H1 (cell line): ENCODE data around the gene NEDD4L. TPM values are rescaled to one million over a fixed set of nuclear protein-coding genes. Genes with fewer than 3 reads are reported as not detected.
A peak's percentile ranks its signal among the peaks of the same experiment; 100 is the strongest.

Source experiments
- CTCF ChIA-PET: fragments of 300-600 bp; sonication (Branson Sonifier 250); formaldehyde crosslinking; loops from one replicate; lab custom pipeline; 2021; ENCODE audit not compliant: partially characterized antibody; lab: Charles Lee
- POLR2A ChIA-PET: fragments of 300-600 bp; sonication (Branson Sonifier 250); formaldehyde crosslinking; loops from one replicate; lab custom pipeline; 2021; ENCODE audit warnings: inconsistent platforms; ENCODE audit not compliant: partially characterized antibody; lab: Charles Lee
- DNase-seq, 2 experiments: peaks; one replicate each; pipeline versions ENCODE4 v3.0.0 to v3.0.0-alpha.2; 2010 to 2022; ENCODE audit warnings: low spot score in 2 of 2, low read depth in 1 of 2, mixed read lengths in 1 of 2
- FAIRE-seq: peaks from 2 replicates; lab custom pipeline; 2011; peaks lifted over from hg19 to GRCh38; lab: Jason Lieb, UNC
- H2AFZ ChIP-seq: 2 replicates; pipeline ENCODE4 v1.8.1; 2012; ENCODE audit warnings: low read length, inconsistent platforms
- H2AK5ac ChIP-seq: 2 replicates; pipeline ENCODE4 v1.6.1; 2013; ENCODE audit warnings: low read depth, low read length
- H2BK120ac ChIP-seq: replicated peaks from 2 replicates; pipeline ENCODE3; 2013; ENCODE audit warnings: low read depth, low read length, inconsistent platforms
- H2BK12ac ChIP-seq: 2 replicates; pipeline ENCODE4 v1.6.1; 2013; ENCODE audit warnings: low read depth, low read length
- H2BK15ac ChIP-seq: 2 replicates; pipeline ENCODE4 v1.6.1; 2013; ENCODE audit warnings: low read length
- H2BK20ac ChIP-seq: 2 replicates; pipeline ENCODE4 v1.6.1; 2013; ENCODE audit warnings: low read length
- H2BK5ac ChIP-seq: 2 replicates; pipeline ENCODE4 v1.6.1; 2013; ENCODE audit warnings: low read depth, low read length
- H3K14ac ChIP-seq: 2 replicates; pipeline ENCODE4 v1.6.1; 2013; ENCODE audit warnings: inconsistent platforms; ENCODE audit not compliant: insufficient read length
- H3K18ac ChIP-seq: 2 replicates; pipeline ENCODE4 v1.6.1; 2013; ENCODE audit warnings: low read length; ENCODE audit errors: extremely low read depth
- H3K23ac ChIP-seq: 2 replicates; pipeline ENCODE4 v1.6.1; 2013; ENCODE audit warnings: inconsistent platforms; ENCODE audit not compliant: insufficient read length
- H3K23me2 ChIP-seq: 2 replicates; pipeline ENCODE4 v1.6.1; 2013; ENCODE audit warnings: low read depth, low read length
- H3K27ac ChIP-seq: 2 replicates; pipeline ENCODE4 v1.6.1; 2011; ENCODE audit warnings: low read depth, low read length, inconsistent platforms
- H3K27me3 ChIP-seq, 4 experiments: replicated peaks in 1 of 4; 1 replicate in 1 of 4; 2 replicates in 3 of 4; pipeline versions ENCODE4 v1.6.1 to v1.8.1; 2011 to 2013; ENCODE audit warnings: low read length in 3 of 4, mild to moderate bottlenecking in 3 of 4, inconsistent platforms in 2 of 4, mixed read lengths in 2 of 4, moderate library complexity in 1 of 4; ENCODE audit not compliant: control insufficient read depth in 3 of 4, insufficient read depth in 3 of 4; ENCODE audit errors: extremely low read depth in 1 of 4
- H3K36me3 ChIP-seq, 4 experiments: 2 replicates each; pipeline versions ENCODE4 v1.6.1 to v1.8.1; 2011 to 2013; ENCODE audit warnings: mild to moderate bottlenecking in 4 of 4, low read length in 3 of 4, moderate library complexity in 2 of 4, control low read depth in 1 of 4, inconsistent platforms in 1 of 4; ENCODE audit not compliant: insufficient read depth in 4 of 4, control insufficient read depth in 2 of 4
- H3K4ac ChIP-seq: replicated peaks from 2 replicates; pipeline ENCODE3; 2013; ENCODE audit warnings: low read length, low read depth, mixed read lengths, inconsistent platforms; ENCODE audit not compliant: insufficient read length
- H3K4me1 ChIP-seq, 4 experiments: replicated peaks in 1 of 4; 1 replicate in 1 of 4; 2 replicates in 3 of 4; pipeline versions ENCODE4 v1.6.1 to v1.8.1; 2011 to 2013; ENCODE audit warnings: low read length in 3 of 4, inconsistent platforms in 2 of 4, mixed read lengths in 1 of 4; ENCODE audit not compliant: insufficient read depth in 4 of 4, control insufficient read depth in 3 of 4
- H3K4me2 ChIP-seq, 2 experiments: 2 replicates each; pipeline versions ENCODE4 v1.6.1 to v1.8.1; 2011 to 2013; ENCODE audit warnings: low read depth in 2 of 2, low read length in 2 of 2, control low read depth in 1 of 2, inconsistent platforms in 1 of 2, mild to moderate bottlenecking in 1 of 2; ENCODE audit not compliant: insufficient read depth in 1 of 2
- H3K4me3 ChIP-seq, 4 experiments: fragments of 200-600, 300-600 bp in 1 of 4; sonication (generic), shearing (Covaris generic), sonication (Bioruptor Twin) in 1 of 4; 2 replicates each; pipeline versions ENCODE4 v1.5.1 to v1.8.1; 2011 to 2016; ENCODE audit warnings: low read length in 4 of 4, low read depth in 3 of 4, control low read depth in 2 of 4, inconsistent platforms in 2 of 4, mild to moderate bottlenecking in 2 of 4, mixed read lengths in 1 of 4, moderate library complexity in 1 of 4; ENCODE audit not compliant: insufficient read depth in 2 of 4; ENCODE audit errors: extremely low read depth in 1 of 4
- H3K56ac ChIP-seq: replicated peaks from 2 replicates; pipeline ENCODE3; 2013; ENCODE audit warnings: low read depth, mild to moderate bottlenecking, mixed read lengths, low read length, inconsistent platforms; ENCODE audit not compliant: insufficient read length
- H3K79me1 ChIP-seq: 2 replicates; pipeline ENCODE4 v1.6.1; 2013; ENCODE audit warnings: low read depth, low read length, control low read depth
- H3K79me2 ChIP-seq, 2 experiments: 2 replicates each; pipeline versions ENCODE4 v1.6.1 to v1.8.1; 2012 to 2013; ENCODE audit warnings: low read length in 2 of 2, mild to moderate bottlenecking in 2 of 2, inconsistent platforms in 1 of 2; ENCODE audit not compliant: insufficient read depth in 2 of 2, control insufficient read depth in 1 of 2
- H3K9ac ChIP-seq, 4 experiments: replicated peaks in 1 of 4; 1 replicate in 1 of 4; 2 replicates in 3 of 4; pipeline versions ENCODE4 v1.6.1 to v1.8.1; 2011 to 2013; ENCODE audit warnings: low read depth in 3 of 4, low read length in 3 of 4, control low read depth in 2 of 4, mild to moderate bottlenecking in 2 of 4, moderate library complexity in 2 of 4, inconsistent platforms in 1 of 4; ENCODE audit errors: extremely low read depth in 1 of 4
- H3K9me3 ChIP-seq, 2 experiments: 2 replicates each; pipeline versions ENCODE4 v1.6.1 to v1.8.1; 2012 to 2013; ENCODE audit warnings: mild to moderate bottlenecking in 2 of 2, moderate library complexity in 2 of 2, control low read depth in 1 of 2, inconsistent platforms in 1 of 2, low read depth in 1 of 2, low read length in 1 of 2, mixed read lengths in 1 of 2; ENCODE audit not compliant: insufficient read depth in 2 of 2
- H4K20me1 ChIP-seq, 2 experiments: replicated peaks in 1 of 2; 2 replicates each; pipeline versions ENCODE3 to v1.8.1; 2011 to 2013; ENCODE audit warnings: inconsistent platforms in 2 of 2, low read length in 2 of 2, mild to moderate bottlenecking in 1 of 2; ENCODE audit not compliant: insufficient read depth in 2 of 2, control insufficient read depth in 1 of 2
- H4K5ac ChIP-seq: 2 replicates; pipeline ENCODE4 v1.6.1; 2013; ENCODE audit warnings: low read length, low read depth, mixed read lengths, inconsistent platforms; ENCODE audit not compliant: insufficient read length
- H4K8ac ChIP-seq: 2 replicates; pipeline ENCODE4 v1.8.0; 2013; ENCODE audit warnings: mild to moderate bottlenecking, moderate library complexity, low read length, inconsistent platforms; ENCODE audit not compliant: insufficient read depth; ENCODE audit errors: extremely low read depth
- H4K91ac ChIP-seq: replicated peaks from 2 replicates; pipeline ENCODE3; 2013; ENCODE audit warnings: low read length, mixed read lengths, inconsistent platforms; ENCODE audit not compliant: insufficient read length
- JUND ChIP-seq: IDR thresholded peaks from 2 replicates; pipeline ENCODE4 v1.6.1; 2011; ENCODE audit warnings: mild to moderate bottlenecking, improper control_type of control experiment, low read length
- RAD21 ChIP-seq, 2 experiments: IDR thresholded peaks in 1 of 2; conservative IDR thresholded peaks in 1 of 2; 2 replicates each; pipeline ENCODE4 v1.6.1; 2011; ENCODE audit warnings: low read depth in 2 of 2, low read length in 2 of 2, improper control_type of control experiment in 1 of 2, inconsistent platforms in 1 of 2, mild to moderate bottlenecking in 1 of 2, moderate library complexity in 1 of 2
- SAP30 ChIP-seq: fragments of 300-600 bp; sonication (generic); IDR thresholded peaks from 2 replicates; pipeline ENCODE4 v1.7.1; 2012; ENCODE audit warnings: low read length, moderate library complexity, mild to moderate bottlenecking, inconsistent platforms; ENCODE audit not compliant: insufficient read depth, insufficient replicate concordance
- WGBS, 2 experiments: shearing (Covaris generic) in 1 of 2; methylation state at CpG; one replicate each; pipeline versions ENCODE4 v1.1.6 to v1.1.7; 2013 to 2015; ENCODE audit warnings: low lambda C conversion rate in 2 of 2, mixed read lengths in 2 of 2, inconsistent platforms in 1 of 2, low coverage in 1 of 2, missing lambda C conversion rate in 1 of 2; ENCODE audit not compliant: insufficient replicate concordance in 2 of 2, insufficient coverage in 1 of 2, insufficient read length in 1 of 2; ENCODE audit errors: extremely low coverage in 1 of 2, missing lambda C conversion rate in 1 of 2; 5-methylcytosine and 5-hydroxymethylcytosine counted together
- polyA plus RNA-seq, 7 experiments: library from polyadenylated mRNA; depleted of rRNA in 3 of 7; stranded (reverse) in 5 of 7; unstranded in 2 of 7; fragments of >200 nt in 5 of 7; fragments of 200-250 nt in 2 of 7; gene quantifications; 1 replicate in 5 of 7; 2 replicates in 1 of 7; 4 replicates in 1 of 7; pipeline versions ENCODE4 v1.2.1 to v1.2.3, GENCODE V29; 2011 to 2013; ENCODE audit warnings: missing spikeins in 2 of 7, mixed read lengths in 2 of 7
- total RNA-seq: library from RNA; stranded (reverse); fragmentation: NEBNext Ultra II Directional; extraction: Animal tissue kit (Norgen Biotek cat#: 25700); gene quantifications from 2 replicates; pipeline ENCODE4 v1.2.1, GENCODE V29; 2021
- TF ChIP-seq, protein P1 (sequence below), 3 experiments: IDR thresholded peaks; 1 replicate in 2 of 3; 2 replicates in 1 of 3; pipeline versions ENCODE4 v1.5.1 to v1.6.1; 2011; ENCODE audit warnings: low read length in 3 of 3, mild to moderate bottlenecking in 3 of 3, inconsistent platforms in 2 of 3, low read depth in 1 of 3, moderate library complexity in 1 of 3; ENCODE audit not compliant: insufficient read depth in 1 of 3; ENCODE audit errors: control extremely low read depth in 1 of 3

NEDD4L gene
- total and polyA plus RNA-seq, 2 of the 8 experiments (the other 6 are each of a cell fraction or from before 2014, with no cell fraction given) = 37.3 to 69.8 TPM

DNA sequence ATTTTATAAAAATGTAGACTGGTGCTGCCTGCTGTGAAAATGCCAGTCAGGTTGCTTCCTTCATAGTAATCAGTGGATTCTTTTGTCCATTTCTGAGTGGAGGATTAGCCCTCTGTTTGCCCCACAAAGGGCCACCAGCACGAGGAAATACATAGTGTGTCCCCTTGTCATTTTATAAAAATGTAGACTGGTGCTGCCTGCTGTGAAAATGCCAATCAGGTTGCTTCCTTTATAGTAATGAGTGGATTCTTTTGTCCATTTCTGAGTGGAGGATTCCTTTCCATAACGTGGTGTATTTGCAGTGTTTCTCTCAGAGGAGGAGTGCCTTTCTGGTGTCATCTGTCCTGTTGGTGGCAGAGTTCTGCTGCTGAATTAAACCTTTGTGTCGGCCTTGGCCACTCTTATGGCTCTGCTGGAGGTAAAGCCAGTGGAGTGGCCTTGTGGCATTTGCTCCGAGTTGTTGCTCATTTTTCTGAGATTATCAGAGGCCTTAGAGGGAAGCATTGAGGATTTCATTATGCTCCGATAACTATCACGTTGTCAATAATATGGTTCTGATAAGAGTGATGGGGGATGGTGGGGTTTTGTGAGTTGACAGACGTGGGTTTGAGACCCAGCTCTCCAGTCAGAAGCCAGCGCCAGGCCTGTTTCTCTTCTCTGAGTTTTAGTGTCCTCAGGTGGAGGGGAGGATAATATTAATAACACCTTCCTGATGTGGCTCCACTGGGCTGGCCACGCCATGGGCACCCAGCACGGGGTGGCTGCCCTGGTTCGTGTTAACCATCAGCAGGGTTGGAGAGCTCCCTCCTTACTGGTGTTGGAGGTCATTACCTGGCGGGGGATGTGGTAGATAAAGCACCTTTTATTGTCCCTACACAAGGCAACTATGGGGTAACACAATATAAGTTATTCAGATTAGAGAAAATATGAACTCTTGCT is 96.6 kb downstream of the NEDD4L start:
- H4K20me1 ChIP-seq = peaks cover 0 to 5% of the 10 kb centered on the region in 2 experiments
- POLR2A ChIA-PET = interaction anchor here (0.6 kb wide), 1 partner anchor 15 kb away, joined by 3 read pairs; no protein-coding TSS in a partner anchor
- H4K5ac ChIP-seq = no peak overlapping the region
- H3K79me2 ChIP-seq = peaks cover 8 to 76% of the 10 kb centered on the region in 2 experiments; a peak in 3 of 4 replicates
- no peak overlapping the region for H2BK12ac ChIP-seq
- H4K91ac ChIP-seq = no peak overlapping the region
- H3K23ac ChIP-seq = no peak overlapping the region
- no peak overlapping the region for H3K27ac ChIP-seq
- no peak overlapping the region for H3K9ac ChIP-seq
- TF ChIP-seq, protein P1, sequence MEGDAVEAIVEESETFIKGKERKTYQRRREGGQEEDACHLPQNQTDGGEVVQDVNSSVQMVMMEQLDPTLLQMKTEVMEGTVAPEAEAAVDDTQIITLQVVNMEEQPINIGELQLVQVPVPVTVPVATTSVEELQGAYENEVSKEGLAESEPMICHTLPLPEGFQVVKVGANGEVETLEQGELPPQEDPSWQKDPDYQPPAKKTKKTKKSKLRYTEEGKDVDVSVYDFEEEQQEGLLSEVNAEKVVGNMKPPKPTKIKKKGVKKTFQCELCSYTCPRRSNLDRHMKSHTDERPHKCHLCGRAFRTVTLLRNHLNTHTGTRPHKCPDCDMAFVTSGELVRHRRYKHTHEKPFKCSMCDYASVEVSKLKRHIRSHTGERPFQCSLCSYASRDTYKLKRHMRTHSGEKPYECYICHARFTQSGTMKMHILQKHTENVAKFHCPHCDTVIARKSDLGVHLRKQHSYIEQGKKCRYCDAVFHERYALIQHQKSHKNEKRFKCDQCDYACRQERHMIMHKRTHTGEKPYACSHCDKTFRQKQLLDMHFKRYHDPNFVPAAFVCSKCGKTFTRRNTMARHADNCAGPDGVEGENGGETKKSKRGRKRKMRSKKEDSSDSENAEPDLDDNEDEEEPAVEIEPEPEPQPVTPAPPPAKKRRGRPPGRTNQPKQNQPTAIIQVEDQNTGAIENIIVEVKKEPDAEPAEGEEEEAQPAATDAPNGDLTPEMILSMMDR (IDR thresholded peaks at IDR 0.05; ENCODE audit: control extremely low read depth in 1 of 3, insufficient read depth in 1 of 3, low read depth in 1 of 3, low read length in 3 of 3) = no peak
- peak in 1 of 2 experiments; percentile 9; a peak in 1 of 4 replicates for TF ChIP-seq RAD21 (IDR thresholded peaks at IDR 0.05 in 1 of 2, conservative IDR thresholded peaks at IDR 0.05 in 1 of 2; ENCODE audit: low read depth in 2 of 2, low read length in 2 of 2)
- TF ChIP-seq SAP30 = no peak
- no peak for TF ChIP-seq JUND
- TF ChIP-seq, all 59 proteins: peak for 1
- Histone ChIP-seq H3K4ac (no peak overlapping the region), H2BK15ac (no peak overlapping the region; the same call in 1 of the 2 replicates), H3K4me1 (peaks cover 2 to 12% (median 9%) of the 10 kb centered on the region in 4 experiments; a peak in 5 of 7 replicates), H3K14ac (no peak overlapping the region), H3K56ac (no peak overlapping the region), H3K9me3 (no peaks in the 10 kb centered on the region), H3K27me3 (no peaks in the 10 kb centered on the region), H2BK5ac (no peak overlapping the region), H4K8ac (no peak overlapping the region), H2AK5ac (no peak overlapping the region), H2BK120ac (no peak overlapping the region), H3K4me3 (no peak overlapping the region), H3K23me2 (no peaks in the 10 kb centered on the region), H3K4me2 (no peak overlapping the region), H3K79me1 (peaks cover 18% of the 10 kb centered on the region), H2AFZ (no peak overlapping the region), H3K36me3 (no peaks in the 10 kb centered on the region), H3K18ac (no peak overlapping the region), H2BK20ac (no peak overlapping the region)
- no peak for DNase-seq
- no peak for FAIRE-seq
- 85% methylated on average over 12 of the region's 12 CpGs; no CpG with 5 or more reads in 1 of the 2 experiments for WGBS, 2 experiments
- CTCF ChIA-PET = interaction anchor here (1.0 to 2.0 kb wide), 4 partner anchors 20 to 181 kb away, joined by 3 to 6 read pairs (median 4); no protein-coding TSS in a partner anchor
